GM19240 (cell line): ENCODE data around the gene LELP1.
"Not testable (repeated sequence)": the region's sequence is repeated elsewhere in the genome, so short reads cannot be mapped to it uniquely, and the experiment has no call there.

ENCODE experiments used
- DNase-seq: peaks from one replicate; pipeline ENCODE4 v3.0.0; 2011; ENCODE audit warnings: low spot score; ENCODE audit not compliant: insufficient read length

Gene LELP1

DNA sequence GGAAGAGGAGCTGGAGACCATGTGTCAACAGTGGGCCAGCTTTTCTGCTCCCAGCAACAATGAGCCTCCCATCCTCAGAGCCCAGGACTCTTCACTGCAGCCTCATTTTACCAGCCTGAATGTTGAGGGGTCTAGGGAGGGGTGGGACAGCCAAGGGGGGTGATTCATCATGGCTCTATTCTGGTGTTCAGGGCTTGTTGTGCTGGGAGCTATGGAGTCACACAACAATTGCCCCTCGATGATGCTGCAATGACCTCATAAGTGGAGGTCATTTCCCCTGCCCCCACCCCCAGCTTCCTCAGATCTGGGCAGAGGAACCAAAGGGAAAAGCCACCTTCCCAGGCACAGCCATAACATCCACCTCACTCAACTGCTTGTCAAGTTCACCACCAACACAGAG is at the start of gene LELP1:
LELP1 (plus strand) TSS at position 301 of the 400 bp plus-strand sequence. CDS start 1,278 bp downstream, outside the sequence.
- no peak for DNase-seq

GRCh38 chr1:153155541-153155940 is 47.7 kb upstream of the LELP1 start:
- no peak for DNase-seq

DNA sequence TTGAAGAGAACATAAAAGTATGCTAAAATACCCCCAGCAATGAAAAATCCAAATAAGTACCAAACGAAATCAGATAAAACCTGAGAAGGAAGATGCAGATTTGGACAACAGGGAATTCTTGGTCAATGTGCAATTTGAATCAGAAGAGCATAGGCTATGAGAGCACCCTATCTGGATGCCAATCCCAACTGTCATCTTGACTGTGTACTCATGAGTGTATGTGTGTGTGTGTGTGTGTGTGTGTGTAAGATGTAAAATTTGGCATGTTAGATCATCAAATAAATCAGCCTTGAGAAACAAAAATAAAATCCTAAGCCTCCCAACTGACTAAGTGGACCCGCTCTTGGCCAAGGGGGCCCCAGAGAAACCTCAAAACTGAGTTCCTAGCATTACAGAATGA is 34.5 kb upstream of the LELP1 start:
- no peak for DNase-seq

DNA sequence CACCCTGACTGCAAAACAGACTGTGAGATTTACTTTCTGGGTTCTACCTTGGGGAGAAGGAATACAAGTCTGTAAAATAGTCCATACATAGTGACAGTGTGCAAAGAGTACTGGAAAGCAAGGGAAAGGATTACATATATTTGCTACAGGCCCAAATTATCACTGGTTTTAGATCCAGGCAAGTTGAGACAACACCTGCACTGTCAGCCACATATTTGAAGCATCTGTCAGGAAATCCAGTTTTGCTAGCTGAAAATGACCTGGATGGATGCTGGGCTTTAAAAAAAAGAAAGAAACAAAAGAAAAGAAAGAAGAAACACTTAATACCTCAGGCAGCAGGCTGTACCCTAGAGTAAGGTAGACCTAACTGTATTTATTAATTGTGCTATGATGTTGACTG is 28.6 kb upstream of the LELP1 start:
- no peak for DNase-seq

- no peak for DNase-seq
These were observed 24.3 kb upstream of the LELP1 start for GRCh38 chr1:153178922-153179321.

DNA sequence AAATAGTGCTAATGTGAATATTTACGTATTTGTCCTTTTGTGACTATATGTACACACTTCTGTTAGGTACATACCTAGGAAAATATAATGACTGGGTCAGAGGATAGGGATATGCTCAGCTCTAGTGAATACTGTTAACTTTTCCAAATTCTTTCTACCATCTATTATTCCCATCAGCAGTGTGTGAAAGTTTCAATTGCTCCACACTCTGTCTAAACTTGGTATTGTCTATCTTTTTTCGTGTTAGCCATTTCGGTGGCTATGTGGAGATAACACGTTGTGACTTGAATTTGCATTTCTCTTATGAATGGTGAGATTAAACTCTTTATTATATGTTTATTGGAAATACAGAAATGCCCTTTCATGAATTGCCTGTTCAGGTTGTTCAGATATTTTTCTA is 22.7 kb upstream of the LELP1 start:
- no peak for DNase-seq

DNA sequence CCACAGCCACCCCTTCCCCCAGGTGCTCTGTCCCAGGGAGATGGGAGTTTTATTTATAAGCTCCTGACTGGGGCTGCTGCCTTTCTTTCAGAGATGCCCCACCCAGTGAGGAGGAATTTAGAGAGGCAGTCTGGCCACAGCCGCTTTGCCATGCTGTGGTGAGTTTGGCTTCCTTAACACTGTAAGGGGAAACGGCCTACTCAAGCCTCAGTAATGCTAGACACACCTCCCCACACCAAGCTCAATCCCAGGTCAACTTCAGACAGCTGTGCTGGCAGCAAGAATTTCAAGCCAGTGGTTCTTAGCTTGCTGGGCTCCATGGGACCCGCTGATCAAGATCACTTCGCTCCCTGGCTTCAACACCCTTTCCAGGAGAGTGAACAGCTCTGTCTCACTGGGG is 14.9 kb upstream of the LELP1 start:
- not testable (repeated sequence) for DNase-seq

DNA sequence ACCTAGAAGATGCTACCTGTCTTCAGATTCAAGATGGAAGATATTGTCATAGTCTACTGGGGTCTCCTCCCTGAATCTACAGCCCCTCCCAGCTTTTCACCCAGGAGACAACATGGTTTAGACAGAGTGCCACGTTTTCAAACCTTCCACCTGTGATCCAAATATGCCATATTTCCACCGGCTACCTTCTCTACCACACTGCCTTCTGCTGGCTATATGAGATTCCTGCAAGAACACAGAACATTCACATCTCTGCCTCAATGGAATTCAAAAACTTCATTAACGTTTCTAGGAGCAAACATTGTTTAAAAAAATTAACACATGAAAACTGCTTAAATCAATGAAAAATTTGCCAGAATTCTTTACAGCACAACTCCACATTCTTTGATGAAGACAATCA is 12.9 kb upstream of the LELP1 start:
- DNase-seq, result no peak

GRCh38 chr1:153192697-153193096 is 10.5 kb upstream of the LELP1 start:
- no peak for DNase-seq

DNA sequence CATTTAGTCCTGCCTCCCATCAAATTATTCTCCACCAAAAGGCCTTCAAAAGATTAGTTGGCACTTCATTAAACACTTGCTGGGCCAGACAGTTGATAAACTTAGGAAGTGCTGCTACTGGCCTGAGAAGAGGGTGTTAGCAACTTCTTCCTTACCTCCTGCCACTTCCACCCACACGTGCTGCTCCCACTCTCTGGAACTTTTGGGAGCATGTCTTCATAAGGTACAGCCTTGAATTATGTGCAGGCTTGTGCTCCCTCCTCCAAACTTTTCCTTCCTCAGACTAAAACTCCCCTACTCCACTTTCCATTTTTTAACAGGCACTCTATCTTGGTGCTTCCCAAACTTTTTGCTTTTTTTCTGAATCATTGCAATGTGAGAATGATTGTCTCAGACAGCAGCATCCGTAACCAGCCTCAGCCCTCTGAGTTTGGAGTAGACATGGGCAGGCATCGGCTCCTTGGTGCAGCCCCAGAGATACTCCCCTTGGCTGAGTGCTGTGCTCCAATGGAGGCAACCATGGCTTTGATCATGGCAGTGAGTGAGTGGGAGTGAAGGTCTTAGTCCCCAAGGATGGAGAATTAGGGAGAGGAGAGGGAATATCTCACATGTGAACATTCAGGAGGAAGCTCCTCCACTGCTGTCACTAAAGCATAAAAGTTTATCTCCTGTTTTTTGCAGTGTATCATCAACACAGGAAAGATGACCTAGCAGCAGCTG is 8.7 kb upstream of the LELP1 start:
- DNase-seq, result no peak

DNA sequence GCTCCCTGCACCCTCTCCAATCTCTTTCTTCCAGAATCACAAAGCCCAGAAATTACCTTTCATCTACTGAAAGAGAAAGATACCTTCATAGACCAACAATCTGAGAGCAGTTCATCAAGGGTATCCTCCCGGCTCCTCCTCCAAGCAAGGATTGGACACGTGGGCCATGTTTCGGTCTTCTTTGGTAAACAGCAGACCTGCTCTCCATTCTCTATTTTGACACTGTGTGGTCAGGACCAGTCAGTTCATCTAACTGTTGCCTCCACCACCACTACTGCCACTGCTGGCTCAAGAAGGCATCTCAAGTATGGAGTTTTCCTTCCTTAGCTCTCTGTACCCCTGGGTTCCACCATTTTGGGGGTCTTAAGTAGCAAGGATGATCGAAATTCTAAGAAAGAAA is 8.0 kb upstream of the LELP1 start:
- DNase-seq, result no peak

- no peak for DNase-seq
These were observed 1.2 kb upstream of the LELP1 start for GRCh38 chr1:153202006-153202405.

DNA sequence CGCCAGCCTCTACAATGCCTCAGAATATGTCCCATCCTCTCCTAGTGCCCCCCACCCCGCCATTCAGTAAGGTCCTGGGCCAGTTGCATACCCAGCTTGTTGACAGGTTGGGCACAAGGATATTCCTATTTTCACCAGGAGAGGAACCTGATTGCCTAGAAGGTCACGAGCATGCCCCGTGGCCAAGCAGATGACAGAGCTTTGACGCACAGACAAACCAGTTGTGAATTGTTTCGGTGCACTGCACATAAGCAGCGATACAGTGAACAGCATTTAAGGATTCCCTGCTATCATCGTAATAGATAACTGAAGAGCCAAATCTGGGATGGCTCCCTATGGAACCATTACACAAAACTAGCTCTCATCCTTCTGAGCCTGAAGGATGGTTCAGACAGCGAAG is 3.4 kb downstream of the LELP1 start:
- no peak for DNase-seq

DNA sequence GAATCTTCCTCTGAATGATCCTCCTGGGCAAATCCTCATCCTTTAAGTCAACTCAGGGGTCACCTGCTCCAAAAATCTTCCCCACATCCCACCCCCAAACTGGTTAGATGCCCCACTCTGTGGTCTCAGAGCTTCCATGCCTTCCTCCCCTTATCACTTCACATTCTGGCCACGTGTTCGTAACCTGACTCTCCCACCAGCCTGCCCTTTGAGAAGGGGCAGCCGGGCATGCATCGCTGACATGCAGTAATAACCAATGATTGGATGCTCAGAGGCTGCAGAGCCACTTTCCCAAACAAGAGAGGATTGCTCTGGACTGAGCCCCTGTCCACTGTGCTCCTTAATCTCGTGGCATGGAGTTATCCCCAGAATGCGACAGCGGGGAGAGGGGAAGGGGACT is 7.0 kb downstream of the LELP1 start:
- DNase-seq, result no peak

GRCh38 chr1:153212201-153212600 is 9.0 kb downstream of the LELP1 start:
- DNase-seq, result no peak

GRCh38 chr1:153213519-153213918 is 10.3 kb downstream of the LELP1 start:
- DNase-seq, result no peak

DNA sequence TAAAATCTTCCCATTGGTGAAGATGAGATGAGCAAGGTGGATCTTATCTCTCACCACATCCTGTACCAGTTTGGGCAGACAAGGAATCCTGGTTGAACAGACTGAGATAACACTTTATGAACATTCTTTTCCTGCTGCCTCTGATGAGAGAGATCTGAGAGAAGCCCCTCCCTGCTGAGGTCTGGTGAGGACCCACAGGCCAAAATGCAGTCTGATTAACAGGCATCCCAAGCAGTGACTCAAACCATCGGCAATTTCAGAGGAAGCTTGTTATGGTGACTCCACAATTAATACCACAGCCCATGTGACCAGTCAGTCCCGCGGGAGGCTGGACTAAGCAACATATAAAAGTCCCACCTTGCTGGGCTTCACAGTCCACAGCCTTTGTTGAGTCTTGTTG is 14.0 kb downstream of the LELP1 start, which contains the start of gene PRR9:
PRR9 (plus strand) TSS at position 373 of the 400 bp plus-strand sequence. CDS start 561 bp downstream, outside the sequence.
- DNase-seq, result no peak

- DNase-seq, result no peak
These were observed 14.7 kb downstream of the LELP1 start for GRCh38 chr1:153217744-153218416.

- DNase-seq, result no peak
These were observed 17.5 kb downstream of the LELP1 start for GRCh38 chr1:153220606-153221303.

DNA sequence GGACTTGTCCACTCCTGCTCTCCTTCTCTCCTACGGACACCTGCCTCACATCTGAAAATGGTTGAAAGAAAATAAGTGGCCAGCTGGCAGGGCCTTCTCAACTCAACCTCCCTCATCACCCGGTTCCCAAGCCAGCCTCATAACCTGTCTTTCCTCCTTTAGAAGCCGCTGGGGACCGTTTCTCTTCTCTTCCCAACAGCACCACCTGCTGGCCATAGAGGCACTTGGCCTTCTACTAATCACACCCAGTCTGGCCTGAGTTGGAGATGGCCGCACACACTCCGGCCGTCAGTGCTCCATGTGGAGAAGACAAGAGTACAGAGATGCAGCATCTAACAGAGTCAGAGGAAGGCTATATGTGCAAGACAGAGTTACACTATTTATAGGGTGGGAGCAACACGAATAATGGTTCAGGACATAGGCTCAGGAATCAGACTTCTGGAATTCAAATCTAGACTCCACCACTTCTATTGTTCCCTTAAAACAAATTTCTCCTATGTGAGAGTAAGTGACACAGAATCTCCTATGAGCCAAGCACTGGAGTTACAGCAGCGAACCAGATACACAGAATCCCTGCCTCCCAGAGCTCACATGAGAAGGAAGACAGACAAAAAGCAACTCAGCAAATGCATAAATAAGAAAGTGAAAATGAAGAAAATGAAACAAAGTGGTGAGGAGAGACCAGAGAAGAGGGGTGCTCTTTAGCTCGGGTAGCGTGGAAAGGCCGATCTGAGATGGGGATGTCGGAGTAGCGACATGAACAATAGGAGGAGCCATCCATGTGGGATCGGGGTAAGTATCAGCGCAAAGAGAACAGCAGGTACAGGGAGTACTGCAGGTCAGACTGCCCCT is 20.0 kb downstream of the LELP1 start:
- not testable (repeated sequence) for DNase-seq

DNA sequence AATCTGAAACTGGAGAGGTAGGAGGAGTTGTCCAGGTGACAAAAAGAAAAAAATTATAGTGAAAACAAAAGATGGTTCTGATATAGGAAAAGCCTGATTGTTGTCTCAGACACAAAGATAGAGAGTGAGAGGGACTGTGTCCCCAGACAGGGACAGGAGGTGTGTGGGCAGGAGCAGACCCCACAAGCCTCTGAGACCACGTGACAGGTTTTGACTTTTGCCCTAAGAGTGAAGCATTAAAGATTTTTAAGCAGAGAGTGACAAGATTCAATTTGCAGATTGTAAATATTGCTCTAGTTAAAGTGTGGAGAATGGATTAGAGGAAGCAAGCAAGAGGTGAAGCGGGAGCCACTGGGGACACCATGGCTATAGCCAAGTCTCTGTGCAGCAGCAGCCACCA is 24.6 kb downstream of the LELP1 start:
- DNase-seq, result no peak
